ENCODE results near the gene SRGAP2C. TPM values are rescaled to one million over a fixed set of nuclear protein-coding genes. Genes with fewer than 3 reads are reported as not detected.
"Not testable (repeated sequence)": the region's sequence is repeated elsewhere in the genome, so short reads cannot be mapped to it uniquely, and the experiment has no call there.

Gene SRGAP2C
- total RNA-seq, 4 donors from 2014 or later = 19.8 to 41.0 (median 26.5) TPM

DNA sequence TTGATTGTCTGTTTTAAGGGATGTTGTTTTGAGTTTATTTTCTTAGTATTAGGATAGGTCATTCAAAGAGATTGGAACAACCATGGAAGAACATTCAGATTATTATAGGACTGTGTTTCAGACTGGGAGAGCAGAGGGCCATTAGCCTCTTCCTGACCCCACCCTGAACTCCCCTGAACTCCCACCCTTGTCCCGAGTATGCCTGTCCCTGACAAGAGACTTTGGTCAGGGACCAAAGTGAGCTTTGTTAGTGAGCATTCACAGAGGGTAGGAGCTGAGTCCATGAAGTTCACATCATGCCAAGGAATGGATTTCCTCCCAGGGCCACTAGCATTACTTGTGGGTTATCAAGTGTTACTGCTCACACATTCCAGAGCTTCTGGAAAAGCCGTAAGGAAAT, 172.0 kb downstream of the SRGAP2C start:
- DNase-seq (ENCODE audit: low spot score); ATAC-seq (ENCODE audit: low FRiP score): not testable (repeated sequence)

- not testable (repeated sequence) for ATAC-seq (ENCODE audit: low FRiP score); DNase-seq (ENCODE audit: low spot score)
These were observed 175.8 kb downstream of the SRGAP2C start for GRCh38 chr1:121360531-121360930.

DNA sequence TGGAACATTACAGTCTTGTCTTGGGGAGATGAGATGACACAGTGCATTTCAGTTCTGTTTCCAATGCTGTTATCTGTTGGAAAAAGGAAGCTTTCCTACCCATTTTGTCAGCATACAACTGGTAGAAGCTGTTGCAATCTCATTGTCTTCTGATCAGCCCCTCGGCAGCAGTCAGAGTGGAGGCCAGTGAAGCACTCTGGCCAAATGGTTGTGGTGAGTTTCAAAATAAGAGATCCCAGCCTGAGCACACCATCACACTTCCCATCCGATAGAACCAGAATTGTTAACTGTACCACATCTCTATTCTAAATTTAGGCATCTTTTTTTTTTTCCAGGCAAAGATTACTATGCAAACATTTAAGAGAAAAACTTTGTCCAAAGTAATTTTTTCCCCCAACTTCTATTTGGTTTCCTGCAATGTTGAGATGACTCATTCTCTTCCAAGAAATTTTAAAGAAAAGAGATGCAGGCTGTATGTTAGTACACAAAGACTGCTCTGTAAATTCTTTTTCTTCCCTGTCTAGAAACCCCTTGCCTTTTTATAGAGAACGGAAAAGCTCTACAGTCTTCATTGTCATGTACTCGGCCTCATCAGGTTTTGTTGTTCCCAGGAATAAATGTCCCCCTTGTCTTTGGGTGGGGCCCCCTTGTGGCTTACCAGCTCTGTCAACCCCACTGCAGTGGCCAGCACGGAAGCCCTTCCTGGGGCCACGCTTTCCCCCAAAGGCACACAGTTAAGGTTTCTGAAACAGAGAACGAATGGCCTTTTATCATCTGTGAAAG, 176.9 kb downstream of the SRGAP2C start:
- DNase-seq (ENCODE audit: low spot score) = not testable (repeated sequence)
- peak; percentile 27 for ATAC-seq (ENCODE audit: low FRiP score)

DNA sequence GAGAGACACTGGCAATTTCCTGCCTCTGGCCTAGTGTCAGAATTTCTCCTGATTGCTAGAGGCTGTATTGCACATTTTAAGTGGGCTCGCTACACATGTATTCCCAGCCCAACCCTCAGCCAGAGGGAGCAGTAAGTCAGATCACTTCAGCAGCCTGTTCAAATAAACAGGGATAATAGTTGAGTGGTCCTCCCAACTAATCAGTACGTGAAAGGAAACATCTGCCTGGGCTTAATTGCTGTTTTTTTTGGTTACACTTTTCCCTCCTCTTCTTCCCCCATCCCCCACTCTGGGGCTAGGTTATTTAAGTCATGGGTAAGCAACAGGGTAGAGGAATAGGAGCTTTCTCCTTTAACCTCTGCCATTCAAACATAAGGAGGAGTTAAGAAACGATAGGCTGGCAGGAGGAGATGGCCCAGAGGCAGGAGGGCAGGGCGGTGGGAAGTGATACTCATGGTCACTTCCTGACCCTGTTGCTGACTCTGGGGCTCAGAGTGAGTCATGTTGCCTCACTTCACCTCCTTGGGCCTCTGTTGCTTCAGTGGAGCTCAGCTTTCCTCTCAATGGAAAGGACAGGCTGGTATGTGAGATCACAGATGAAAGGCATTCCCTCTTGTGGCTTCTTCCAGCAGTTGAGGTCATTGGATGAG, 177.6 kb downstream of the SRGAP2C start:
- ATAC-seq (ENCODE audit: low FRiP score) = peak; percentile 48
- DNase-seq (ENCODE audit: low spot score) = not testable (repeated sequence)

DNA sequence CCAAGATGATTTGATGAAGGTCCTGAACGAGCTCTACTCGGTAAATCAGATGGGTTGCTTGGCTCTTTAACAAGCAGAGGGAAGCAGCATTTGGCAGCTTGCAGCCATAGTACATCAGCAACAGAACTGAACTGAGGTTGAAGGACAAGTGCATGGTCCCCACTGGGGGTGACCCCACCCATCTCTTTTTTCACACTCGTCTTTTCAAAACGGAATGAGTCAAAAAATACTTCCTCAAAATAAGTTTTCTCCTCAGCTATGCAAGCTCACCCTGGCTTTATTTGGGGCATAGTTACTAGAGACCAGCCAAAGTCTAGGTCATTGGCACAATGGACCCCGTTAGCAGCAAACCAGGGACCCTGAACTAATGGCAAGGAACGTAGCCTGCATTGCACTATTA, 180.5 kb downstream of the SRGAP2C start:
- ATAC-seq (ENCODE audit: low FRiP score); DNase-seq (ENCODE audit: low spot score): not testable (repeated sequence)

DNA sequence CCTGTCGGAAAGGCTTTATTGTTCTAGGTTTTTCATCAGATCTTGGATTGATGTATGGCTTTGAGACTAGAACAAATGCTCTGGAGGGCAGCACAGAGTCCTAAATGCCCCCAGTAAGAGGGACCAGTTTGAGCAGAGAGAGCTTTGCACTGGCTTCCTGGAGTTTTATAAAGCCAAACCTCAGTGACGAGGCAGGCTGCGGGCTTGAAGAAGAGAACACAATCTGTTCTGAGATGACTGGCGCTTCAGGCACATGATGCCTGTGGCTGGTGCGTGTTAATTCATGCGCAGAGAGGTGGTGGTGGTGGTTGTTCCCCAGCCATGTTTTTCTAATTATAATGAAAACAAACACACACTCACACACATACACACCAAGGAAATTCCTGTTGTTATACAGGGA, 180.9 kb downstream of the SRGAP2C start:
- ATAC-seq (ENCODE audit: low FRiP score) = not testable (repeated sequence)

DNA sequence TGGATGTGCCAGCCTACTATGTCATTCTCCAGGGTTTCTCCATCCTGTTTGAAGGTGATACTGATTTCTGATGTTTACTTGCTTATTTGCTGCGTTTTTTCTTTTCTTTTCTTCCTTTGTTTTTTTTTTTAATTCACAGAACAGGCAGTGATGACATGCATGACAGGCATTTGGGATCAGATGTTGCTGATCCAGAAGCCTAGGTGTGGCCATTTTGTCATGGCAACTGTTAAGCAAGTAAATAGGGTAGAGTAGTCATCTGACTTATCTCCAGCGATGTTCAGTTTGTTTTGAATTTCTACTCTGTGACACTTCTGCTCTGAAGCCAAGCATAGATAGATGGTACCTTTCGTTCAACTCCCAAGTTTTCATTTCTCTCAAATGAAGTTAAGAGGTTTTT, 181.4 kb downstream of the SRGAP2C start:
- not testable (repeated sequence) for ATAC-seq (ENCODE audit: low FRiP score); DNase-seq (ENCODE audit: low spot score)

More for the DNA sequence above, 180.9 kb downstream of the SRGAP2C start:
- not testable (repeated sequence) for DNase-seq (ENCODE audit: low spot score)

DNA sequence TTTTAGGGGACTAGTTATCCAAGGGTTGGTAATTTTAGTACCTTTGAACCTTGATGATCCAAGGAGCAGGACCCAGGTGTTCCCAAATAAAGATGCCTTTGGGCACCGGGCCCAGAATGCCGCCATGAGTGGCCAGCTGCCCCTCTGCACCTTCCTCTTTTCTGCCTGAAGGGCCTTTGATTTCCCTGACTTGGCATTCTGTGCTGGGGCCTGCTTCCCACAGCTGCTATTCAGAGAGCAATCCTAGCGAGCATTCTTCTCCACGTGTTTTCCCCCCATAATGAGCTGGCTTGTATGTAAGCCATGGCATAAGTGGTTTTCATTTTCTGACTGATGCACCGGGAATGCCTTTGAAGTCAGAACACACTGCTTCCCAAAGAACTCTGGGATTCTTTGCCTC, 184.1 kb downstream of the SRGAP2C start:
- DNase-seq (ENCODE audit: low spot score); ATAC-seq (ENCODE audit: low FRiP score): not testable (repeated sequence)

GRCh38 chr1:121369959-121370358, 185.2 kb downstream of the SRGAP2C start:
- DNase-seq (ENCODE audit: low spot score); ATAC-seq (ENCODE audit: low FRiP score): not testable (repeated sequence)

GRCh38 chr1:121374851-121375367, 190.1 kb downstream of the SRGAP2C start:
- DNase-seq (ENCODE audit: low spot score) = not testable (repeated sequence)
- peak; percentile 68 for ATAC-seq (ENCODE audit: low FRiP score)

DNA sequence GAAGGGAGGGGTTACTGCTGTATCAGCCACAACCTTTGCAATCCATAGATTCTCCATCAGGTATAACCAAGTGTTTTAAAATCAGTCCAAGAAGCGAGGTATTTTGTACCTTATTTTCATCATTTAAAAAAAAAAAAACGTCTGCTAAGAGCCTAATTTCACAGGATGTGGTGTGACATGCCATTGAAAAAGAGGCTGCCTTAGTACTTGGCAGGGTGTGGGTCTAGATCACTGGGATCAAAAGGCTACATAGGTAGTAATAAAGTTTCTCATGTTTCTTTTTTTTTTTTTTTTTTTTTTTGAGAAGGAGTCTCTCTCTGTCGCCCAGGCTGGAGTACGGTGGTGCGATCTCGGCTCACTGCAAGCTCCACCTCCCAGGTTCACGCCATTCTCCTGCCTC, 192.2 kb downstream of the SRGAP2C start:
- not testable (repeated sequence) for ATAC-seq (ENCODE audit: low FRiP score); DNase-seq (ENCODE audit: low spot score)

GRCh38 chr1:121378757-121379156, 194.0 kb downstream of the SRGAP2C start:
- DNase-seq (ENCODE audit: low spot score); ATAC-seq (ENCODE audit: low FRiP score): not testable (repeated sequence)

DNA sequence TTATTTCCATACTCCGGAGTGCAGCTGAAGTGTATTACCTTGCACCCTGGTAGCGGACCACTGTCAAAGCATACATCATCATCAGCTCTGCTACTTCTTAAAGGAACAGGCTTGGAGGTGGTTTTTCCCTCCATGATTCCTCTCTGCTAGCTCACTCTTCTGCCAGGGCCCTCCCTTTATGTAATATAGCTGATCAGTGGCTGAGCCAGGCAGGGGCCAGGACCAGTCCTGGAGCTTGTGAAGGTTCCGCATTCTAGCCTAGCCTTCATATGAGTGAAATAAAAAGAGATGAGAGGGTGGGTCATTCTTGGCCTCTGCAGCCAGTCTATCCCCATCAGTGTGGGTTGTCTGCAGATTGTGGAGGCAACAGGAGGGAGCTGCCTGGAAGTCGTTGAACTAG, 200.0 kb downstream of the SRGAP2C start:
- ATAC-seq (ENCODE audit: low FRiP score) = peak; percentile 43
- not testable (repeated sequence) for DNase-seq (ENCODE audit: low spot score)

DNA sequence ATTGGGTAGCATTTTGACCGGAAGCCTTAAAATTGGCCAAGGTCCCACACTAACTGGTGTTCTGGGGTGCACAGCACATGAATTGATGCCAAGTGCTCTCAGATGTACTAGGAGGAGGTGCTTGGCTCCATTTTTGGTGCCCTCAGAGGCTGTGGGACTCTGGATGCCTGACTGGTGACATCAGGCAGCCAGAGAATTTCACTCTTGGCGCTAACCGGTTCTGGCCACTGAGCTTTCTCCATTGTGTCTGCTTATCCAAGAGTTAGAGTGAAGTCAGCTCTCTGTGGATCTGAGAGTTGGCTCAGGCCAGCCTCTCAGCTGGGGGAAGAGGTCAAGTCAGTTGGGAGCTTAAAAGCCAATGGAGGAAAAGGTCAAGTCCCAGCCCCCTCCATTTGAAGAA, 200.4 kb downstream of the SRGAP2C start:
- peak; percentile 45 for ATAC-seq (ENCODE audit: low FRiP score)
- DNase-seq (ENCODE audit: low spot score) = not testable (repeated sequence)

DNA sequence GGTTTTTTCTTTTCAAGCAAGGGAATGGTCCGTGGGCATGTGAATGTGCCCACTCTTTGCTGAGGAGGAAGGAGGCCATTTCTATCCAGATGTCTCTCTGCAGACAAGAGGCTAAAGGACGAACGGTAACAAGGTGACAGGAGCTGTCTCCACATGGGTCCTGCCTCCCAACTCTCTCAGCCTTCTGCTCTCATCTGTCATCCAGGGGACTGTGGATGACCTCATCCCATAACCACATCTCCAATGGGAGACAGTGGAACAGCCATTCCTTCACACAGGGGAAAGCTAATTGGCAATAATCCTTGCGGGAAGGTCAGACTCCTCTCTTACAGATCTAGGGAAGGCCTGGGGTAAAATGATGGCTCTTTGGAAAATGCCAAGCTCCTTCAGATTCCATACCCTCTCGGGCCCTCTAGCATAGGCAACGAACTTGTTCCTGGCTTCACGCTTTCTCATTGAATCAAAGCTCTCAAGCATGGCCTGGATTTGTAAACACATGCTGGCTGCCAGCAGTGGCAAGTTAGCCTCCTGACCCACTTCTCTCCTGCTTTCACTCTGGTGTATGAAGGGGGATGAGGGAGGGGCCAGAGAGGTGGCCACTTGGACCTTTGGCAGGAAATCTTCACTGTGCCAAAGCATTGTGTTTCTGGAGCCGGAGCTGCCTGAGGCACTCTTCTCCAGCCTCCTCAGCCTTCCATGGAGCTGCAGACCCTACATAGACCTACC, 201.0 kb downstream of the SRGAP2C start:
- DNase-seq (ENCODE audit: low spot score); ATAC-seq (ENCODE audit: low FRiP score): not testable (repeated sequence)

DNA sequence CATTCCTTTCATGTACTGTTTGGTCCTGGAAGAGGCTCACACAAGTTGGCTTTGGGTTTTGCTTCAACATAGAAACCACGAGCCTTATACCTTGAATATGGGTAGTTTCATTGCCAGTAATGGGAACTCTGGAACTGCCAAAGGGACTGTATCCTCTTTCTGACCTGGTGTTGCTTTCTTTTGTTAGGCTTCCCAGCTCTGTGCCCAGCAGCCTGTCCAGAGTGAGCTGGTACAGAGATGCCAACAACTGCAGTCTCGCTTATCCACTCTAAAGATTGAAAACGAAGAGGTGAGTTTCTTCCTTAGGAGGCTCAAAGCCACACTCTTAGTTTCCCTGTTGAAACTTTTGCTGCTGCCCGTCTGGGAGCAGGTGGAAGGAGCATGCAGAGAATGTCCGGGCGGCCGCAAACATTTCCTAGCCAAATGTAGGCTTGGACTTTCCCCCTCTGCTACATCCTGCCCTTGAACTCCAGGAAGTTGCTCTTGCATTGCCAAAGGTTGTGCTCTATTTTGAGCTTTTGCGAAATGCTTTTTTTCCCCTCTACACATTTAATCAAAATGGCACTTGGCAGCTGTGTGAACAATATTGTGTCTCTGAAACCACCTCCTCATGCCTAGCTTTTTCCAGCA, 201.7 kb downstream of the SRGAP2C start:
- not testable (repeated sequence) for DNase-seq (ENCODE audit: low spot score); ATAC-seq (ENCODE audit: low FRiP score)

GRCh38 chr1:121389895-121390560, 205.3 kb downstream of the SRGAP2C start:
- not testable (repeated sequence) for DNase-seq (ENCODE audit: low spot score); ATAC-seq (ENCODE audit: low FRiP score)

DNA sequence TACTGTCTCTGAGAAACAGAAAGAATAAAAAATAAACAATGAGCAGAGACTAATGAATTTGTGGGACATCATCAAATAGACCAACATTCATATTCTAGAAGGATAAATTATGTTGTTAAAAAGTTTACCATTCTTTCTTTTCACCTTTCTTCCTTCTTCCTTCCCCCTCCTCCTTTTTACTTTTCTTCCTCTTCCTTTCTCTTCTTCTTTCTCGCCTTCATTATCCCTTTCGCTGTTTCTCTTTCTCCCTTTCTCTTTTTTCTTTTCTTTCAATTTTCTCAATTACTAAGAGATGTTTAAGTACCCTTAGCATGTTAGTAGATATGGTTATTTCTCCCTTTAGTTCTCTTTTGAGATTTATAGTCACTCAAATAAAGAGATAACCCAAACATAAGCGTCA, 207.4 kb downstream of the SRGAP2C start:
- ATAC-seq (ENCODE audit: low FRiP score); DNase-seq (ENCODE audit: low spot score): not testable (repeated sequence)
